CD4-positive, alpha-beta T cell treated with Interleukin-15 for 4 hours (primary cell): ENCODE measurements around the gene IL10RA.

Experiments used
- DNase-seq: peaks from one replicate; pipeline ENCODE4 v3.0.0-alpha.2; 2020; ENCODE audit warnings: low spot score

IL10RA gene

GRCh38 chr11:118046964-118047700 is 60.9 kb downstream of the IL10RA start:
- DNase-seq: no peak

GRCh38 chr11:118047749-118048148 is 61.6 kb downstream of the IL10RA start:
- no peak for DNase-seq

- no peak for DNase-seq
Observed at GRCh38 chr11:118048472-118049370, 62.5 kb downstream of the IL10RA start.

GRCh38 chr11:118049771-118050170 is 63.6 kb downstream of the IL10RA start:
- no peak for DNase-seq

GRCh38 chr11:118050208-118050891 is 64.2 kb downstream of the IL10RA start:
- DNase-seq: no peak
